GM19351 (cell line): ENCODE measurements around the gene PTF1A.

Source experiments
- ATAC-seq: cut with Tn5 transposase; IDR thresholded peaks from one replicate; pipeline ENCODE4 v1.9.1; 2021; ENCODE audit warnings: mild to moderate bottlenecking, moderate library complexity; ENCODE audit not compliant: unreplicated experiment

Gene PTF1A

GRCh38 chr10:23186178-23186577, 5.9 kb upstream of the PTF1A start:
- ATAC-seq = no peak

GRCh38 chr10:23186697-23187096, 5.4 kb upstream of the PTF1A start:
- no peak for ATAC-seq

DNA sequence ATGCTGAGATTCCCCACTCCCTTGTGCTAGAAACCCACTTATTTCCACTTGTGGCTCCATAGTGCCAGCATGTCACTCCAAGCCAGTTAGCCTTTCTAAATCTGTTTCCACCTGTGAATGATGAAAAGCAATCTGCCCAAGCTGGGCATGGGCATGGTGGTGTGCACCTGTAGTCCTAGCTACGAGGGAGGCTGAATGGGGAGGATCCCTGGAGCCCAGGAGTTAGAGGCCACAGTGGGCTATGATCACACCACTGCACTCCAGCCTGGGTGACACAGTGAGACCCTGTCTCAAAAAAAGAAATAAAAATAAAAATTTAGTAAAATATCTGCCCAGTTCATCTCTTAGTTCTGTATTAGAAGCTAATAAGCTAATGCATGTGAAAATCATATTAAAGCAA, 5.0 kb upstream of the PTF1A start:
- ATAC-seq = no peak

GRCh38 chr10:23189024-23189423, 3.1 kb upstream of the PTF1A start:
- no peak for ATAC-seq

GRCh38 chr10:23190872-23191763, 994 bp upstream of the PTF1A start:
- ATAC-seq = no peak

DNA sequence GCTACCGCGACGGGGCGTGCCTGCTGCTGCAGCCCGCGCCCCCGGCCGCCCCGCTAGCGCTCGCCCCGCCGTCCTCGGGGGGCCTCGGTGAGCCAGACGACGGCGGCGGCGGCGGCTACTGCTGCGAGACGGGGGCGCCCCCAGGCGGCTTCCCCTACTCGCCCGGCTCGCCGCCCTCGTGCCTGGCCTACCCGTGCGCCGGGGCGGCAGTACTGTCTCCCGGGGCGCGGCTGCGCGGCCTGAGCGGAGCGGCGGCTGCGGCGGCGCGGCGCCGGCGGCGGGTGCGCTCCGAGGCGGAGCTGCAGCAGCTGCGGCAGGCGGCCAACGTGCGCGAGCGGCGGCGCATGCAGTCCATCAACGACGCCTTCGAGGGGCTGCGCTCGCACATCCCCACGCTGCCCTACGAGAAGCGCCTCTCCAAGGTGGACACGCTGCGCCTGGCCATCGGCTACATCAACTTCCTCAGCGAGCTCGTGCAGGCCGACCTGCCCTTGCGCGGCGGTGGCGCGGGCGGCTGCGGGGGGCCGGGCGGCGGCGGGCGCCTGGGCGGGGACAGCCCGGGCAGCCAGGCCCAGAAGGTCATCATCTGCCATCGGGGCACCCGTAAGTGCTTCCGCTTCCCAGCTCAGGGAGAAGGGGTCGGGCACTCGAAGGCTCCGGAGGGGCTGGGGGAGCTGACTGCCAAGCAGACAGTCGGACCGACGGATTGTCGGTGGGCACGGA, 761 bp downstream of the PTF1A start:
- ATAC-seq = no peak

DNA sequence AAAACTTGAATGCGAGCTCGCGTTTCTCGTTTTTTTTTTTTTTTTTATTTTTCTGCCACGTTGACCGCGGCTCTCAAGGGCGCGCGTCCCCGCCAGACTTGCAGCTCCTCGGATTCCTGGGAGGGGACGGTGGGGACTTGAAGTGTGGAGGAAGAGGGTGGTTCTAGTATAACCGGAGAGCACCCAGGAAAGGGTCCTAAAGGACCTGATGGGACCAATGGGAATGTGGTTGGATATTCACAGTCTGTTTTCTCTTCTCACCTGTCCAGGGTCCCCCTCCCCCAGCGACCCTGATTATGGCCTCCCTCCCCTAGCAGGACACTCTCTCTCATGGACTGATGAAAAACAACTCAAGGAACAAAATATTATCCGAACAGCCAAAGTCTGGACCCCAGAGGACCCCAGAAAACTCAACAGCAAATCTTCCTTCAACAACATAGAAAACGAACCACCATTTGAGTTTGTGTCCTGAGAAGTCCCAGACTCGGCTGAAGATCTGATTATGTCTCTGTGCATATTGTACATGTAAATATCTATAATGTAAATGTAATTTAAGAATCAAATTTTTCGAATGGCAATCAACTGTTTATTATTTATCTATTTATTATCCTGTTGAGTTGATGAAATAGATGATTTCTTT, 1.4 kb downstream of the PTF1A start:
- no peak for ATAC-seq

DNA sequence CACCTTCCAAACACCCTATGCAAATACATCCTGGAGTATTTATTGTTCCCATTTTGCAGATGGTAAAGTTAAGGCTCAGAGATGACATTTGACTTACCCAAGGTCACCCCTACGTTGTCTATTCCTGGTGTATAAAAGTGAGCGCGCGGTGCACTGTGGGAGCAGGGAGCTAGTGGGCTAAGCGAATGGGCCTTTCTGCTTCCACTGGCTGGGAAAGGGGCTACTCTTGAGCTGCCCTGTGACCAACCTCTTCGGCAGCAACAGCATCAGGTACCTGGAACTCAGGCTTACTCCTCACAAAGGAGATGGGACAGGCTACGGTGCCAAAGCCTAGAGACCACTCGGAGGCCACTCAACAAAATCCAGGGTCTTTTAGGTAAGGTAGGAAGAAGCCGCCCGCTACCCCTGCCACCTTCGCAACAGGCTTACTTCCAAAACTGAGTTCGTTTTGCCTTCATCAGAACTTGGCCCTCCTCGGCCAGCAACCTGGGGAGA, 2.4 kb downstream of the PTF1A start:
- no peak for ATAC-seq

DNA sequence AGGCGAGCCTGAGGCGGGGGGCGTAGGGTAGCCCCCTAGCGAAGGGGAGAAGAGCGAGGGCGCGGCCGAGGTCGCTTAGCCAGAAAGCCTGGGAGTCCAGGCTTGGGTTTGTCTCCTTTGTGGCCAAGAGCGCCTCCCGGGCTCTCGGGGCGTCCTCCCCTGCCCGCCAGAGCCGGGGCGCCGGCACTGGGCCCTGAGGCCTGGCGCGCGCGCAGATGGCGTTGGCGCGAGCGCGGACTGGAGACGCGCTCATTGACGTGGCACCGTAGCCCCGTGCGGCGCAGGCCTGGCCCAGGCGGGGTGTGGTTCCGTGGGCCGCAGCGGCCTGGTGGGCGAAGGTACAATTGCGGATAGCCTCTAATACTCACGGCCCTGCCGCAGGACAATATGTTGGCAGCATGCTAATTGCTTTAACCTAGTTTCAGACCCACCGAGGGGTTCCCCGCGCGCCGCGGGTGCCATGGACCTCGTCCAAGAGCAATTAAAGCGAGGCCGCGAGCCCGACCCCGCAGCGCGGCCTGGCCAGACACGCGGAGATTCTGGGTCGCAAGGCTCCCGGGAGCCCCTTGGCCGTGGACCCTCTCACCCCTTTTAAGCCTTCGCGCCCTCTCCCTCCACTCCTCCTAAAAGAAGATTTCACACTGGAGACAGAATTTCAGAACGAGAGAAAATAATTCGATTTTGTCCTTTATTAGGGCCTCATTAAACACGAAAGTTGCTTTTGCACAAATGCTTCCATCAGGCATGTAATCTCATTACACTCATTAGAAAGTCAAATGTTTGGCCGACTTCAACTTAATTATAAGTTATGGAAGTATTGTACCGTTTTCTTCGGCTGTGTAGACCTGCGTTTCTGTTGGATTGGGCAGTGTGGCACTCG, 3.1 kb downstream of the PTF1A start:
- no peak for ATAC-seq

GRCh38 chr10:23195846-23196600, 3.9 kb downstream of the PTF1A start:
- ATAC-seq = no peak

DNA sequence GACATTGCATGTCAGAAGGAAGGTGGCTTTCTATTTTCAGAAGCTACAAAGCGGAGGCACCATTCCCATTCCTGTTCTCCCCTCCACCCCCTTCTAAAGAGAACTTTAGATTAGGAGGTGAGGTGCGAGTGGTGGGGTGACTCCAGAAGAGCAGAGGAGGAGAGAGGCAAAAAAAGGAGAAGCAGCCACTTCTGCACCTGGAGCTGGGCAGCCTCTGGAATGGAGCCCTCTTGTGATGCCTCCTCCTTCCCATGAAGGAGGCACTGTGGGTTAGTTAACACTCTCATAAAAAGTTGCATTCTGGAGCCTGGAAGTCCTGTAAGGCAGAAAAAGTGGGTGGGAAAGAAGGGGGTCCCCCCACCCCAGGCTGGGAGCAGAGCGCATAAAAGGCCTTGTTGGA, 4.8 kb downstream of the PTF1A start:
- ATAC-seq = no peak

GRCh38 chr10:23197416-23197861, 5.3 kb downstream of the PTF1A start:
- ATAC-seq = no peak

DNA sequence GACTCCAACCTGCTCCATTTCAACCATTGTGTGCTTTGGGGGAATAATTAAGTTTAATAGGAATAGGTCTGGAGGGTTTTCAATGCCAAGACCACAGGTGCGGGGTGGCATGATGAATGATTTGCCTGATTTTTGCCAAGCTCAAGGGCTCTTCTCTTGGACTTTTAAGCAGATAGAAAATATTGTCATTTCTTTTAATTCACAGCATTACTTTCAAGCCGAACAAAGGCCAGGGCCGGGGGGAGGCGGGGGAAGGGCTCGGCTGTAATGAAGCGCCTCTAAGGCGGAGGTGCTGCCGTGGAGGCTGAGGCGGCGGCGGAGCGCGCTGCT, 6.5 kb downstream of the PTF1A start:
- no peak for ATAC-seq

DNA sequence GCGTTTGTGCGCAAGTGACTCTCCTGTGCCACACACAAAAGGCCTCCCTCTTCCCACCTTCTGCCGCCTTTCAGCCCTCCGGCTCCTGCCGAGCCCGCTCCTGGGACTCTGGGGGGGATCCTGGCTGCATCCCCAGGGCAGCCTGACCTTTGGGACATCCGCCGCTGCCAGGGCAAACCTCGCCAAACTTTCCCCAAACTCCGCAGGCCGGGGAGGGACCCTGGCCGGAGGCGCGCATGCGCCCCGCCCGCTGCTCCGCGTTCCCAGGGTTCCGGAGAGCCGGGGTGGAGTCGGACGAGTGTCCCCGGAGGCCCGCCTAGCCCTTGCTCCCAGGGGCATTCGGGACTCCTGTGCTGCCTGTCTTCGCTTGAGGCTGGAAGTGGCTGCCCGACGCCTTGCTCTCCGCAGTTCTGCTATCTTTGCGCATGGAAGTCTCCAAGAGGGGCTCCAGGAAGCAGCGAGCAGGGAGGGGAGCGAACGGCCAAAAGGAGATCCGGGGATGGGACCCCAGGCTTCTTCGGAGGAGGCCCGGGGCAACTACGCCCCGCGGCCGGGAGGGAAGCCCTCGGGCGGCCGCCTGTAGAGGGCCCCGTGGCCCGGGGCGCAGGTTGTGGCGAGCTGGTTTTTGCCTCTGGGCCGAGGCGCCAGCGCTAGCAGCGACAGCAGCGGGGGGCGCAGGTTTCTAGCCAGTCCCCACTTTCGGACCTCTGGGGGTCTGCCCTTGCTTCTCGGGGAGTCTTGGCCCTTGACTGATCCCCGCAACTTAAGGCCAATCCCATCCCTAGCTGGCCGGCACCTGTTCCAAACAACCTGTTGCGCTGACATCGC, 7.0 kb downstream of the PTF1A start:
- ATAC-seq = no peak

- ATAC-seq = no peak
Measured at GRCh38 chr10:23199768-23200511, 7.8 kb downstream of the PTF1A start.

DNA sequence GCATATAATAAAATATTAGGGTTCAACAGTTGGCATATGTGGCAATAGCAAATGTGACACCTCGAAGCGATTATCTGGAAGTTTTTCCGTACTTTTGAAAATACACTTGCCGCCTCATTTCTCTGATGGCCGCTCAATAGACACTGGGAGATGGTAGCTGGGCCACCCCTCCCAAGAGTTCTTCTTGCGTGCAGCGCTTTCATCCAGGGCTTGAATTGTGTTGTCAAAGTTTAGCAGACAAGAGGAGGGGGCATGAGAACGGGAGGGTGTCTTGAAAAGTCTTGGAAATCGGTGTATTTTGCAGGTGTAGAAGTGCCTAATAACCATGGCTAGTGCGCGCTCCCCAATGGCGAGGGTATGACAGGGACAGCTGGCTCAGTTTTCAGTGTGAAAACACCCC, 8.5 kb downstream of the PTF1A start:
- no peak for ATAC-seq

GRCh38 chr10:23200997-23201652, 9.0 kb downstream of the PTF1A start:
- no peak for ATAC-seq

DNA sequence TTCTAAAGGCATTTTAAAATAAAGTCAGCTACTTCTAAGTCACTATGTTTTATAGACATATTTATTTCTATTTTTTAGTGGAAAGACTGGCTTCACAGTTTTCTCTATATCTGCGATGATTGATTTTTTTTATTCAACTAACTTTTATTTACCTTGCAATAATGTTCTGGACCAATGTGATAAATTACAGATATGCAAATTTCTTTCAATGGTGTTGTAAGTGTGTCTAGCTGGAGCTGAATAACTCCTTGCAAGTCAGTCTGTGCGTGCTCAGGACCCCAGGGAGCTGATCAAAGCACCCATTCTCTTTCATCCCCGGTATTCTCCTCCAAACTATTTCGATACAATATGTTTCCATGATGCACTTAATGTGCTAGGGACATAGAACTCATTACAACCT, 9.7 kb downstream of the PTF1A start:
- no peak for ATAC-seq
